Type B pancreatic cell (in vitro differentiated cells): ENCODE results near the gene PHF11. TPM values are rescaled to one million over a fixed set of nuclear protein-coding genes. Genes with fewer than 3 reads are reported as not detected.

ENCODE experiments used
- DNase-seq: peaks from one replicate; pipeline ENCODE4 v3.0.0; 2021; ENCODE audit warnings: mixed read lengths; ENCODE audit not compliant: unreplicated experiment; ENCODE audit errors: extremely low spot score
- H3K27ac Mint-ChIP-seq: 2 replicates; pipeline ENCODE4 v1.8.0; 2021; ENCODE audit warnings: mild to moderate bottlenecking, mixed read lengths
- H3K27me3 Mint-ChIP-seq: 2 replicates; pipeline ENCODE4 v1.8.0; 2021; ENCODE audit warnings: mixed read lengths
- H3K36me3 Mint-ChIP-seq: 2 replicates; pipeline ENCODE4 v1.8.0; 2021; ENCODE audit warnings: mixed read lengths
- H3K4me1 Mint-ChIP-seq: one replicate; pipeline ENCODE4 v1.8.0; 2021; ENCODE audit warnings: mixed read lengths; ENCODE audit not compliant: unreplicated experiment
- H3K4me3 Mint-ChIP-seq: 2 replicates; pipeline ENCODE4 v1.8.0; 2021; ENCODE audit warnings: mild to moderate bottlenecking, mixed read lengths
- H3K9me3 Mint-ChIP-seq: 2 replicates; pipeline ENCODE4 v1.8.0; 2021; ENCODE audit warnings: mixed read lengths
- CTCF ChIP-seq: fragments of 200-600 bp; sonication (generic); conservative IDR thresholded peaks from 2 replicates; pipeline ENCODE4 v1.5.0; 2021; ENCODE audit warnings: antibody characterized with exemption, mild to moderate bottlenecking
- total RNA-seq: library from RNA; stranded (reverse); gene quantifications from 2 replicates; pipeline ENCODE4 v1.2.1, GENCODE V29; 2021; ENCODE audit warnings: low replicate concordance

Gene PHF11
- total RNA-seq, 1 donor from 2014 or later, result 18.9 TPM

GRCh38 chr13:49527123-49527522, 31.4 kb downstream of the PHF11 start:
- H3K27me3 Mint-ChIP-seq, result no peaks in the 10 kb centered on the region
- no peak for TF ChIP-seq CTCF

GRCh38 chr13:49528161-49528560, 32.4 kb downstream of the PHF11 start:
- H3K4me1 Mint-ChIP-seq, result no peaks in the 10 kb centered on the region
- no peak for TF ChIP-seq CTCF
- peaks cover 19% of the 10 kb centered on the region for H3K36me3 Mint-ChIP-seq
- H3K9me3 Mint-ChIP-seq, result no peaks in the 10 kb centered on the region
- no peaks in the 10 kb centered on the region for H3K27me3 Mint-ChIP-seq
- DNase-seq, result no peak
- no peak overlapping the region for H3K4me3 Mint-ChIP-seq
- H3K27ac Mint-ChIP-seq, result no peak overlapping the region

More at GRCh38 chr13:49527123-49527522, 31.4 kb downstream of the PHF11 start:
- no peak for DNase-seq
- H3K27ac Mint-ChIP-seq, result no peak overlapping the region
- H3K9me3 Mint-ChIP-seq, result no peaks in the 10 kb centered on the region
- H3K4me1 Mint-ChIP-seq, result no peaks in the 10 kb centered on the region
- peaks cover 11% of the 10 kb centered on the region for H3K36me3 Mint-ChIP-seq
- no peak overlapping the region for H3K4me3 Mint-ChIP-seq

- H3K4me3 Mint-ChIP-seq, result no peak overlapping the region
- no peaks in the 10 kb centered on the region for H3K27me3 Mint-ChIP-seq
- DNase-seq, result no peak
- peaks cover 27% of the 10 kb centered on the region for H3K36me3 Mint-ChIP-seq
- no peaks in the 10 kb centered on the region for H3K4me1 Mint-ChIP-seq
- no peak for TF ChIP-seq CTCF
- no peak overlapping the region for H3K27ac Mint-ChIP-seq
- H3K9me3 Mint-ChIP-seq, result no peaks in the 10 kb centered on the region
Observed at GRCh38 chr13:49530457-49530856, 34.7 kb downstream of the PHF11 start.

GRCh38 chr13:49532593-49532992, 36.8 kb downstream of the PHF11 start:
- peaks cover 38% of the 10 kb centered on the region for H3K36me3 Mint-ChIP-seq
- no peak for DNase-seq
- H3K27me3 Mint-ChIP-seq, result no peaks in the 10 kb centered on the region
- H3K27ac Mint-ChIP-seq, result no peak overlapping the region
- H3K9me3 Mint-ChIP-seq, result no peaks in the 10 kb centered on the region
- TF ChIP-seq CTCF, result no peak
- H3K4me3 Mint-ChIP-seq, result no peak overlapping the region
- H3K4me1 Mint-ChIP-seq, result no peaks in the 10 kb centered on the region

- no peak for TF ChIP-seq CTCF
- peaks cover 42% of the 10 kb centered on the region for H3K36me3 Mint-ChIP-seq
- H3K4me1 Mint-ChIP-seq, result no peaks in the 10 kb centered on the region
- H3K27ac Mint-ChIP-seq, result no peak overlapping the region
- H3K27me3 Mint-ChIP-seq, result no peaks in the 10 kb centered on the region
- no peaks in the 10 kb centered on the region for H3K9me3 Mint-ChIP-seq
- no peak overlapping the region for H3K4me3 Mint-ChIP-seq
- no peak for DNase-seq
Observed at GRCh38 chr13:49533011-49533410, 37.3 kb downstream of the PHF11 start.
